Glomerular visceral epithelial cell (primary cell): ENCODE measurements around the gene FNDC10.

Experiments
- DNase-seq: peaks from one replicate; pipeline ENCODE4 v3.0.0-alpha.2; 2016; ENCODE audit errors: extremely low spot score

The FNDC10 gene

GRCh38 chr1:1616045-1616790 is 16.3 kb upstream of the FNDC10 start:
- peak; percentile 39 for DNase-seq

GRCh38 chr1:1615256-1616044 is 15.5 kb upstream of the FNDC10 start, which contains the start of gene MIB2:
MIB2 (plus strand) TSS chr1:1615500; CDS start chr1:1623453, 7,953 bp downstream.
- DNase-seq: peak; percentile 97

- DNase-seq: no peak
These were observed 15.0 kb upstream of the FNDC10 start for GRCh38 chr1:1614954-1615255.

- DNase-seq: peak; percentile 50
These were observed 14.4 kb upstream of the FNDC10 start for GRCh38 chr1:1614204-1614953.

- DNase-seq: no peak
These were observed 13.7 kb upstream of the FNDC10 start for GRCh38 chr1:1613509-1614082.

GRCh38 chr1:1612104-1612400 is 12.1 kb upstream of the FNDC10 start:
- DNase-seq: no peak

- no peak for DNase-seq
These were observed 10.9 kb upstream of the FNDC10 start for GRCh38 chr1:1610796-1611195.

DNA sequence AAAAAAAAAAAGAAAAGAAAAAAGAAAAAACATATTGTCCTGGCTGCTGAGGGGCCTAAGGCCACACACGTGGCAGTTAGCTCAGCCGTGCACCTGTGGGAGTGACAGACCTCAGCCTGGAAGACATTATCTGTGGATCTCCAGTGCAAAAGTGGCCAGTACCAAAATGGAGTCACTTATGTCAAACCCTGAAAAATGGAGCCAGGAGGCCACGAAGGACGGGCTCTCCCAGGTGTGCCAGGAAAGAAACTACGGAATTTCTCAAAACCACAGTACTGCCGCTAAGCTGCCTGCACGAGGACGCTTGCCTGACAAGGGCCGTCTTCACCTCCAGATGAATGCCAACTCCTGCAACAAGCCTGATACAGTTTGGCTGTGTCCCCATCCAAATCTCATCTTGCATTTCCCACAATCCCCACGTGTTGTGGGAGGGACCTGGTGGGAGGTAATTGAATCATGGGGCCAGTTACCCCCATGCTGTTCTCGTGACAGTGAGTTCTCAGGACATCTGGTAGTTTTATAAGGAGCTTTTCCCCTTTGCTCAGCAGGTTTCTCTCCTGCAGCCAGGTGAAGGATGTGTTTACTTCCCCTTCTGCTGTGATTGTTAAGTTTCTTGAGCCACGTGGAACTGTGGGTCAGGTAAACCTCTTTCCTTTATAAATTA is 10.0 kb upstream of the FNDC10 start:
- DNase-seq: no peak

DNA sequence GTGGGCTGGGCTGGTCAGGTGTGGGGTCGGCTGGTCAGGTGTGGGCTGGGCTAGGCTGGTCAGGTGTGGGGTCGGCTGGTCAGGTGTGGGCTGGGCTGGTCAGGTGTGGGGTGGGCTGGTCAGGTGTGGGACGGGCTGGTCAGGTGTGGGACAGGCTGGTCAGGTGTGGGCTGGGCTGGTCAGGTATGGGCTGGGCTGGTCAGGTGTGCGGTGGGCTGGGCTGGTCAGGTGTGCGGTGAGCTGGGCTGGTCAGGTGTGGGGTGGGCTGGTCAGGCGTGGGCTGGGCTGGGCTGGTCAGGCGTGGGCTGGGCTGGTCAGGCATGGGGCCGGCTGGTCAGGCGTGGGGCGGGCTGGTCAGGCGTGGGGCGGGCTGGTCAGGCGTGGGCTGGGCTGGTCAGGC is 6.3 kb upstream of the FNDC10 start:
- DNase-seq: no peak

- no peak for DNase-seq
These were observed 5.8 kb upstream of the FNDC10 start for GRCh38 chr1:1605724-1606123.

GRCh38 chr1:1605034-1605591 is 5.2 kb upstream of the FNDC10 start:
- no peak for DNase-seq

- DNase-seq: no peak
These were observed 4.6 kb upstream of the FNDC10 start for GRCh38 chr1:1604374-1605033.

- DNase-seq: no peak
These were observed 3.9 kb upstream of the FNDC10 start for GRCh38 chr1:1603671-1604373.

- no peak for DNase-seq
These were observed 3.1 kb upstream of the FNDC10 start for GRCh38 chr1:1602968-1603506.

DNA sequence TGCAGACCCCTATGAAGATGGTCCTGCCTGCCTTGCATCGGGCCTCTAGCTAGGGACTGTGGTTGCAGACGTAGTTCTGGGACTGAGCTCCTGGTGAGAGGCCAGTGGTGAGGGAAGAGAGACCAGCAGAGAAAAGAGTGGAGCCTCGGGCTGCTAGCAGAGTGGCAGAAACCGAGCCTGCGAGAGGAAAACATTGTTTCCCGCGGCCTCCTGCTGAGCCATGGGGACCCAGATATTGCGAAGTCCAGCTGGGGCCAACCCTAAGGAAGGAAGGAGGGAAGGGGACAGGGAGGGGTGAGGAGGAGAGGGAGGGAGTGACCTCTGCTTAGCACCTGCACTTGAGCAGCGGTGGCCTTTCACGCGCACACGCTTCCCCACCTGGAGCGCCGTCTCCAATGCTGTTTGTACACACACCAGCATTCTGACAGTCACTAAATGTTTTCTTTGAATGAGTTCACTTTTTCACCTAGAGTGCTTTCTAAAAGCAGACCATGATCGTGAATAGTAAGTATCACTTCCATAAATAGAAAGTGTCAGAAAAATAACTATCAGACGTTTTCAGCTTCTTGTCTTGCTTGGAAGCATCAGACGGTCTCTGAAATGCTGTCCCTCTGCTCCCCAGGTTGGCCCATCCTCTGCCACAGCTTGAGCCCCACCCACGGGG is 2.5 kb upstream of the FNDC10 start:
- DNase-seq: no peak

GRCh38 chr1:1601564-1602303 is 1.8 kb upstream of the FNDC10 start:
- no peak for DNase-seq

GRCh38 chr1:1600861-1601563 is 1.1 kb upstream of the FNDC10 start:
- no peak for DNase-seq
